ENCODE measurements around the gene UCHL5.
"Not testable (repeated sequence)": the region's sequence is repeated elsewhere in the genome, so short reads cannot be mapped to it uniquely, and the experiment has no call there.

Gene UCHL5

DNA sequence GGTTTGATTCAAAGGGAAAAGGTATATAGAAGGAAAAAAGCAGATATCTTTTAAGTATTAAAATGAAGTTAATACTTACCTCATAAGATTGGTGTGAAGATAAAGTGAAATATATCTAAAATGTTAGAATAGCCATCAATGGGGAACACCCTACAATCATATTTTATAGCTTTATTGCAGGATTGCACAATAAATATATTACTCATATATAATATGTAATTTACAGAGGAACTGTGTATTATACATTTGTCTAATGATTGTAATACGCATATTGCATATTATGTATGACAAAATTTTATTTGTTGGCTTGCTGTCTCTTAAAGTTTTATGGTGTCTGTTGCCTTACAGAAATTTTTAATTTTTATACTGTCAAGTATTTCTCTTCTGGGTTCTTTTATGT, 47.8 kb downstream of the UCHL5 start:
- no peak for DNase-seq (ENCODE audit: low read depth in 2 of 2)

DNA sequence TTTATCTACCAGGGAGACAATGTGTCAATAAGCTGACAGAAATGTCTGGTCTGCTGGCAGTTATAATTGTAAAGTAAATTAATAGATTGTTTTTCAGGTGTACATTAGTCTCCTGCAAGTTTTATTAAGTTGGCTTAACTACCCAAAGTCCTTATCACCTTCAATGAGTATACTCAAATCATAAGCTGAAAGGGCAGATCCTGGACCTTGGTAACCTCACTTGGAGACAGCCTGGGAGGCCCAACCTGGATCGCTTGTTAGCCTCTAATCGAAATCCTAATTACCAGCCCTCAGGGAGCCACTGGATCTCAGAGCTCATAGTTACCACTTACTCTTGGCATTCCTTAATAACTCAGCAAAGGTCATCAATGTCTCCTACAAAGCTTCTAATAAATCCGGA, 49.7 kb downstream of the UCHL5 start:
- DNase-seq (ENCODE audit: low read depth in 2 of 2) = no peak

DNA sequence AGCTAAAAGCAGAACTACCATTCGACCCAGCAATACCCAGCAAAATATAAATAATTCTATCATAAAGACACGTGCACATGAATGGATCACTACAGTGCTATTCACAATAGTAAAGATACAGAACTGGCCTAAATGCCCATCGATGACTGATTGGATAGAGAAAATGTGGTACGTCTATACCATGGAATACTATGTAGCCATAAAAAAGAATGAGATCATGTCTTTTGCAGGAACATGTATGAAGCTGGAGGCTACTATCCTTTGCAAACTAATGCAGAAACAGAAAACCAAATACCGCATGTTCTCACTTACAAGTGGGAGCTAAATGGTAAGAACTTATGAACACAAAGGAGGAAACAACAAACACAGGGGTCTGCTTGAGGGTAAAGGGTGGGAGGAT, 53.4 kb downstream of the UCHL5 start:
- DNase-seq (ENCODE audit: low read depth in 2 of 2) = no peak

DNA sequence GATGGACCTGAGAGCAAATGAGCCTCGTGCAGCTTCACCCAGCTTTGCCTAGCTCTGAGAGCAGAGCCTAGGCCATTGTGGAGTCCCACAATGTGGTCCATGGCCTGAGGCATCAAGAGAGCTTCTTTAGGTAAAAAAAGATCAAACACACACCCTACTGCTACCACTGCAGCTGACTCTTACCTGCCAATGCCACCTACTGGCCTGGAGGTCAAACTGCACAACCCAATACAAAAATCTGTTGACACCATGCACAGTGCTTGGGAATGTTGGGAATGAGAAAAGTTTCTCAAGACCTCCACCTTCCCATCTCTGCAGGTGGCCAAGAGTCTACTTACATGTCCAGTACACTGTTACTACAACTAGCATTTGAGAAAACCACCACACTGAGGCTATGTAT, 60.6 kb downstream of the UCHL5 start:
- no peak for DNase-seq (ENCODE audit: low read depth in 2 of 2)

DNA sequence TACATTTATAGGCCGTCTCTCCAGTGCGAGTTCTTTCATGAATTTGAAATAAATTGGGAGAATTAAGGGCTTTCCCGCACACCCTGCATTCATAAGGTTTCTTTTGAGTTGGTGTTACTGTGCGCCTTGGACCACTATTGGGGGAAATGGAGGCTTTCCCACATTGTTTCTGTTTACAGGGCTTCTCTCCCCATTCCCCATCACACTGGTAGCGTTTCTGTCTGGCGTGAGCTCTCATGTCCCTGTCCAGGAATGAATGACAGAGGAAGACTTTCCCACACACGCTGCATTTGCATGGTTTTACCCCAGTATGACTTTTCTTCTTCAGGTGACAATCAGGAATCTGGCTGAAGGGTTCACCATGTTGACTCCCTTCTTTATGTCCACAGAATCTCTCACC, 65.0 kb downstream of the UCHL5 start:
- no peak for DNase-seq (ENCODE audit: low read depth in 2 of 2)

DNA sequence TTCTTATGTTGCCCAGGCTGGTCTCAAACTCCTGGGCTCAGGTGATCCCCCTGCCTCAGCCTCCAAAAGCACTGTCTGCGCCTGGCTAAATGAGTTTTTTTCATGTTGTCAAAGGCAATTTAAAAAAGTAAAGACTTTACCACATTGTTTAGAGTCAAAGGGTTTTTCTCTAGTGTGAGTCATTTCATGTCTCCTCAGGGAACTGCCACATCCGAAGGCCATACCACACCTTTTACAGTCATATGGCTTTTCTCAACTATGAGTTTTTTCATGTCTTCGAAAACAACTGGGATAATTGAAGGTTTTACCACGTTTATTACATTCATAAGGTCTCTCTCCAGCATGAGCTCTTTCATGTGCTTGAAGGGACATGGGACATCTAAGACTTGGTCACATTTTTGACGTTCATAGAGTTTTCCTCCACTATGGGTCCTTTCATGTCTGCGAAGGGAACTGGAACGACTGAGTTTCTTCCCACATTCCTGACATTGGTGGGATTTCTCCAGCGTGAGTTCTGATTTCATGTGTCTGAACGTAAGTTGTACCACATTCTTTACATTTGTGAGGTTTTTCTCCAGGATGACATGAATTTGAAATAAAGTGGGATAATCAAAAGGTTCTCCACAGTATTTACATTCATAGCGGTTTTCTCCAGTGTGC, 65.6 kb downstream of the UCHL5 start:
- no peak for DNase-seq (ENCODE audit: low read depth in 2 of 2)

DNA sequence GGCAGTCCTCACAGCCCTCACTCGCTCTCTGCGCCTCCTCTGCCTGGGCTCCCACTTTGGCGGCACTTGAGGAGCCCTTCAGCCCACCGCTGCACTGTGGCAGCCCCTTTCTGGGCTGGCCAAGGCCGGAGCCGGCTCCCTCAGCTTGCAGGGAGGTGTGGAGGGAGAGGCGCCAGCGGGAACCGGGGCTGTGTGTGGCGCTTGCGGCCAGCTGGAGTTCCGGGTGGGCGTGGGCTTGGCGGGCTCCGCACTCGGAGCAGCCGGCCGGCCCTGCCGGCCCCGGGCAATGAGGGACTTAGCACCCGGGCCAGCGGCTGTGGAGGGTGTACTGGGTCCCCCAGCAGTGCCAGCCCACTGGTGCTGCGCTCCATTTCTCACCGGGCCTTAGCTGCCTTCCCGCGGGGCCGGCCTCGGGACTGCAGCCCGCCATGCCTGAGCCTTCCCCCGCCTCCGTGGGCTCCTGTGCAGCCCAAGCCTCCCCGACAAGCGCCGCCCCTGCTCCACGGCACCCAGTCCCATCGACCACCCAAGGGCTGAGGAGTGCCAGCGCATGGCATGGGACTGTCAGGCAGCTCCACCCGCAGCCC, 72.3 kb downstream of the UCHL5 start:
- not testable (repeated sequence) for DNase-seq (ENCODE audit: low read depth in 2 of 2)

DNA sequence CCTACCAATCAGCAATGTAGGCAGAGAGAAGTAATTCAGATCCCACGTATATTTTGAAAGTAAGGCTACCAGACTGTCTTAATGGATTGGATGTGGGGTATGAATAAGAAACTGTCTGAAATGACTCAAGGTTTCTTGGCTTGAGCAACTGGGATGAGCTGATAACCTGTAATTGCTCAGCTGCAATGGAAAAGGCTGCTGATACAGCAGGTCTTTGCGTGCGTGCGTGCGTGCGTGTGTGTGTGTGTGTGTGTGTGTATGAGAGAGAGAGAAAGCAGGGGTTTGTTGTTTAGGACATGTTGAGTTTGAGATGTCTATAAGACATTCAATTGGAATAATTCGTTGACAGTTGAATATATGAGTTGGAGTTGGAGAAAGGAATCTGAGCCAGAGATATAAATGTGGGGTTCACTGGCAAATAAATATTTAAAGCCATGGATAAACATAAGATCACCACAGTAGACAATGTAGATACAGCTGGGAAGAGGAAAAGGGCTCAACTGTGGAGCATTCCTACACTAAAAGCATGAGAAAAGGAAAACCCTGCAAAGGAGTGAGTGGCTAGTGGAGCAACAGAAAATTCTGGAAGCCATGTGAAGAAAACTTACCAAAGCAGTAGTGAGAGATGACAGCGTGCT, 72.9 kb downstream of the UCHL5 start:
- DNase-seq (ENCODE audit: low read depth in 2 of 2) = no peak

DNA sequence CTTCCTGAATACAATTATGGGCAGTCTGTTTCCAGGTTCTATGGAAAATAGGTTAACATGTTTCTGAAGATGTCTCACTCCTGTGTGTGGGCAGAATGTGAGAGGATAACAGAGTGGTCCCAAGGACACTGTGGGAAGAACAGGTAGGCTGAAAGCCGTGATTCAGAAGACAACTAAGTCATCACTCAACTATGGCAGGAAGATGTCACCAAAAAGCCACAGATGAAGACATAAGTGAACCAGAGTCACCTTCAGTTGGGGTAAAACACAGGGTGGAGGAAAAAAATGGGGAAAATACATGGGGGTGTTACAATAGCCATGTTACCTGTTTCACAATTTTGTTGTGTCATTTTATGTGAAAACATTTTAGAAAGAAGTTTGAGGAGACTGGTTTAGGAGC, 75.1 kb downstream of the UCHL5 start:
- DNase-seq (ENCODE audit: low read depth in 2 of 2) = no peak

DNA sequence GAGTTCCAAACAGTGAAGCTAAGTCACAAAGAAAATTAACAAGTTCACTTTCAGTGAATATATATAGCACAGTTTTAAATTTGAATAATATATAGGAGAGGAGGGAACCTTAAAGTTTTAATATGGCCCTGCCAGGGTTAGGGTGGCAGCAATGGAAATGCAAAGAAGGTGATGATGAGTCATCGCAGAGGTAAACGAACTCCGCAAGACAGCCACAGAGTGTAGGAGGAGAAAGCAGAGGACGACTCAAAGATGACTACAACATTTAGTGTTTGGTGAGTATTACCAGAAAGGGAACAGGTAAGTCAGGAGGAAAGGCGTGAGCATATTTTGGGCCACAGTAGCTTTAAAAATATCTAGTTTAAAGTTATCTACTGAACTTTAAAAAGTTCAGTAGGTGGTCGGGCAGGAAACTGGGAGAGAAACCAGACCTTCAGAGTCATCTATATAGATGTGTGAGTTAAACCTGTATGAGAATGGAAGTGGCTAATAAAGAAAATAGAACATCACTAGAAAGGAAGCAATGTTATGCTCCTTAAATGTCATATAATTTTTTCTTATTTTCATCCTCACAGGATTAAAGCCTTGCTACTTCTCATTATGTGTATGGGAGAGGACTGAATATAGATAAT, 75.7 kb downstream of the UCHL5 start:
- peak in 1 of 2 donors; percentile 4 for DNase-seq (ENCODE audit: low read depth in 2 of 2)

DNA sequence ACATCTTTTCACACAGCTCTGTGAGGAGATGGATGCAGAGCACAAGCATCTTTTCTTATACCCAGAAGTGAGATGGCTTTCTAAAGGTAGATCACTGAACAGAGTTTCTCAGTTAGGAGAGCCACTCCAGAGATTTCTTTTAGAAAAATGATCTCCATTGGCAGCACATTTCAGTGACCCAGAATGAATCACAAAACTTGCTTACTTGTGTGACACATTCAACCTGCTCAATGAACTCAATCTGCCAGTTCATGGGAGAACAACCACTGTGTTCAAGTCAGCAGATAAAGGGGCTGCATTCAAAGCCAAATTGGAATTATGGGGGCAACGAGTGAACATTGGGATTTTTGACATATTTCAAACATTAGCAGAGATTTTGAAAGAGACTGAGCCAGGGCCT, 78.3 kb downstream of the UCHL5 start:
- DNase-seq (ENCODE audit: low read depth in 2 of 2) = no peak

DNA sequence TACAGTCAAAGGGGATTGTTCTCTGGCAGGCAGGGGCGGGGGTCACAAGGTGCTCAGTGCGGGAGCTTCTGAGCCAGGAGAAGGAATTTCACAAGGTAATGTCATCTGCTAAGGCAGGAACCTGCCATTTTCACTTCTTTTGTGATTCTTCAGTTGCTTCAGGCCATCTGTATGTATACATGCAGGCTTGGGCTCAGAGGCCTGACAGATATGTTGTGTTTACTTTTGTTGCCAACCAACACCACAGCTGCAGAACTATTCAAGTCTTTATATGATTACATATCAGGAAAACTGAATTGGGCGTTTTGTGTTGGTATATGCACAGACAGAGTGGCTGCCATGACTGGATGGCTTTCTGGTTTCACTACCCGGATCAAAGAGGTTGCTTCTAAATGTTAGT, 78.8 kb downstream of the UCHL5 start:
- not testable (repeated sequence) for DNase-seq (ENCODE audit: low read depth in 2 of 2)

DNA sequence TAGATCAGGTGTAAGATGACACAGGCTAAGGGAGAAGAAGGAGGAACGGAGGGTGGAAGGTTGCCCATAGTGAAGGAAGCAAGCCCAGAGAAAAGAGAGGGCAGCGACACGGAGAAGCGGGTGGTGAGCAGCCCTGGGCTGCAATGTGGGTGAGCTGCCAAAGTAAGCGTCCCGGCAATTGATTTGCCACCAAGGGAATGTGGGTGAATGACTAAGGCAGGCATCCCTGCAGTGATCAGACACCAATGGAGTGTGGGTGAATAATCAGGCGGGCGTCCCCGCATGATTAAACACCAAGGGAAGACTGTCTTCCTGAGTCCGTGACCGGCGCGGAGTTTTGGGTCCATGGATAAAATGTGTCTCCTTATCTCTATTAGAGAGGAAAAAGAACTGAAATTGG, 79.6 kb downstream of the UCHL5 start:
- no peak for DNase-seq (ENCODE audit: low read depth in 2 of 2)

DNA sequence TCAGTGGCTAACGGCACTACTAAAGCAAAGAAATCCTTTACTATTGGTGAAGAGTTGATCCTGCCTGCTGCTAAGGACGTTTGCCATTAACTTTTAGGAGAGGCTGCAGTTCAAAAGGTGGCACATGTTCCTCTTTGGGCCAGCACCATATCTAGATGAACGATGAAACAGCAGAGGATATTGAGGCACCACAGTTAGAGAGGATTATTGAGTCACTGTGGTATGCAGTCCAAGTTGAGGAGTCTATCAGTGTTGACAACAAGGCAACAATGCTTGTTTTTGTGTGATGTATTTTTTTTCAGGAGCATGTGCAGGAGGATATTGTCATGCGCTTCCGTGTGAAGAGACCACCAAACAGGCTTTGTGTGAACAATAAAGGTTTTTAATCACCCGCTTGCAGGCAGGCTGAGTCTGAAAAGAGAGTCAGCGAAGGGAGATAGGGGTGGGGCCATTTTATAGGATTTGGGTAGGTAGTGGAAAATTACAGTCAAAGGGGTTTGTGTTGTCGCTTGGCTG, 80.9 kb downstream of the UCHL5 start:
- no peak for DNase-seq (ENCODE audit: low read depth in 2 of 2)

DNA sequence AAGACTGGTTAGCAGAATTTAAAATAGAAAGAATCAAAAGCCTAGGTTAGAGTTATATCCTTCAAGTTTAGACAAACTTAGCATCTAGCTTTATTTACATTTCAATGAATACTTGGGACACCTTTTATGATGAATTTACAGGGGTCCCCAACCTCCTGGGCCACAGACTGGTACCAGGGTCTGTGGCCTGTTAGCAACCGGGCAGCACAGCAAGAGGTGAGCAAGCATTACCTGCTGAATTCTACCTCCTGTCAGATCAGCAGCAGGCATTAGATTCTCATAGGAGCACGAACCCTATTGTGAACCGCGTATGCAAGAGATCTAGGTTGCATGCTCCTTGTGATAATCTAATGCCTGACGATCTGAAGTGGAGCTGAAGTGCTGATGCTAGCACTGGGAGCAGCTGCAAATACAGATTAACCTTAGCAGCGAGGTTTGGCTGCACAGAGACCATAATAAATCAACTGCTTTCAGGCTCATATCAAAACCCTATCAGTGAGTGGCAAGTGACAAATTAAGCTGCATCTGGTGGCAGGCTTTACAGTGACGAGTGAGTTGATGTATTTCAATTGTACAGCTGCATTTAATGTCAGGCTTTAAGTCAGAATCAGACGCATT, 82.0 kb downstream of the UCHL5 start:
- no peak for DNase-seq (ENCODE audit: low read depth in 2 of 2)

DNA sequence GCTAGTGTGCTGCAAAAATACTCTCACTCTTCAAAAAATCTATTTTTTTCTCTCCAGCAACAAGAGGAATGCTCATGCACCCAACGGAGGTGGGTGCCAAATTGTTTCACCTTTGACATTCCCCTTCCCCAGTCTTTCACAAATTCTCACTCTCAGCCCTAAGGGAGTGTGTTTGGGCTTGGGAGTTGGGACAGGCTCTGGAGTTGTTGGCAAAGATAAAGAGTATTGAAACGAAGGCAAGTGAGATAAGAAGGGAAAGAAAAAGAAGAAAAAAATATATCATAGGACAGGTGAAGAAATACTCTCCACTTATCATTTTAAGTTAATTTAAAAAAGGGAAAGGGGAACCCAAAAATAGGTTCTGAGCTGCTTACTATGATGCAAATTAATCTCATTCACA, 82.6 kb downstream of the UCHL5 start:
- DNase-seq (ENCODE audit: low read depth in 2 of 2) = no peak

DNA sequence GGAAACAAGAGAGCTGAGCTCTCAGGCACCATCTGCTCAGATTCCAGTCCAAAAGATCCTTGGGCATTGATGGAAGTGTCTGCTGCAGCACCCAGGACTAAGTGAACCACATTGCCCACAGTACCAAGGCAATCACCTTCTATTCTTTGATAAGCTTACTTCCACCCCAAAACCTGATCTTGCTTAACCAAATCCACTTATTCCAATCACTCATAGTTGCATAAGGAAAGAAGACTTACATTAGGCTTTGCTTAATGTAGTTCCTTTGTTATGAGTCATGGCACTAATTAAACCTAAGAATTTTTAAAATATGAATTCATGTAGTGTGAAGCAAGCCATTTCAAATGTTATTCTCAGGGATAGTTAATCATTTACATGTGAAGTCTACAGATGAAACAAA, 84.5 kb downstream of the UCHL5 start:
- DNase-seq (ENCODE audit: low read depth in 2 of 2) = no peak

DNA sequence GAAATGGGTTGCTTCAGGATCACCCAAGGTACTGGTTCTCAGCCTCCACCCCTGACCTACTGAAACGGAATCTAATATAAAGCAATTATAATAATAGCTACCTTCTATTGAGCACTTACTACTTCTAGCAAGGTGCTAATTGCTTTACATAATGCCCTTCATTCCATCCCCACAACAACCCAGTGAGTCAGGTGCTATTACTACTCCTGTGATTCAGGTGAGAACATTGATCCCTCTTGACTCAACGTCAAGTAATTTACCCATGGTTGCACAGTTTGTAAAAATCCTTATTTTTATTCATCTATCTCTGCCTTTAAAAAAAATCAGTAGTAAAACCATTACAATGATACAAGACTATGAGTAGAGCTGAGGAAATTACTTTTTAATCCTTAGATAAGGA, 85.2 kb downstream of the UCHL5 start:
- no peak for DNase-seq (ENCODE audit: low read depth in 2 of 2)

DNA sequence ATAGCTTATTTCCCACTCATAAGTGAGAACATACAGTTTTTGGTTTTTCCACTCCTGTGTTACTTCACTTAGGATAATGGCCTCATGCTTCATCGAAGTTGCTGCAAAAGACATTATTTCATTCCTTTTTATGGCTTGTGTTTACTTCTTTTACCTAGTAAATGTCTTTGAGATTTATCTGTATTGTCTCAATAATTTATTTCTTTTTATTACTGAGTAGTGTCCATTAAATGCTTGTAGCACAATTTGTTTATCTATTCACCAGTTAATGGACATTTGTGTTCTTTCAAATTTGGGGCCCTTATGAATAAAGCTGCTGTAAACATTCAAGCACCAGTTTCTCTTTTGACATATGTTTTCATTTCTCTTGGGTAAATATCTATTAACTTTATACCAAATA, 86.0 kb downstream of the UCHL5 start:
- no peak for DNase-seq (ENCODE audit: low read depth in 2 of 2)

DNA sequence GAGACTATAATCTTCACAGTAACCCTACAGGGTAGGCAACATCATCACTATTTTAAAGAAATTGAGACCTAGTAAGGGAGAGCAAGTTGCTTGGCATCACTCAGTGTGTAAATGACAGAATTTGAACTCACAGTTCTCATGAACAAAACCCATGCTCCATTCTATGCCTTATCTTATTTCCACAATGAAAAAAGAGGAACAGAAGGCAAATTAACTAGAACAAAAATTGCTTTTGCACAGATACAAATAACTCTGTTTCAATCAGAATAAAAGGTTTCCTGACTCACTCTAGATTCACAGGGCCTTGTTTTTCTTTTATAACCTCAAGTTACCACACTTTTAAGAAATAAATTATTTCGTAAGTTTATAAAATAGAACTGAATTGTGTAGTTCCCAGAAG, 90.1 kb downstream of the UCHL5 start:
- DNase-seq (ENCODE audit: low read depth in 2 of 2) = no peak

DNA sequence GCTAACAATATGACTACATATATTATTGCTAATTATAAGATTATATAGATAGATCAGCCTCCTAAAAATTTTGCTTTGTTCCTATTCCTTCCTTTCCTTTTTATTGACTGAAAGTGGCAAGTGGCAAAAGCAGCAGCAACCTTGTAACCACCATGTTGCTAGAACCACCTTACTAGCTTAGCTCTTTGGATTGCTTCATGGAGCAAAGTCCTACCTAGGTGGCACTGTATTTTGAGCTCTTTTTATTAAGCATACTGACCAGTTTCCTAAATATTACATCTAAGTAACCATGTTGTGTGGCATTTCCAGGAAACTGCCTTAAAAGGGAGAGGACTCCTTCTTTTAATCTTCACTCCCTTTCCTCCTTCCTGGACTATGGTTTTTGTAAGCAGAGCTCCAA, 90.8 kb downstream of the UCHL5 start:
- DNase-seq (ENCODE audit: low read depth in 2 of 2) = no peak

DNA sequence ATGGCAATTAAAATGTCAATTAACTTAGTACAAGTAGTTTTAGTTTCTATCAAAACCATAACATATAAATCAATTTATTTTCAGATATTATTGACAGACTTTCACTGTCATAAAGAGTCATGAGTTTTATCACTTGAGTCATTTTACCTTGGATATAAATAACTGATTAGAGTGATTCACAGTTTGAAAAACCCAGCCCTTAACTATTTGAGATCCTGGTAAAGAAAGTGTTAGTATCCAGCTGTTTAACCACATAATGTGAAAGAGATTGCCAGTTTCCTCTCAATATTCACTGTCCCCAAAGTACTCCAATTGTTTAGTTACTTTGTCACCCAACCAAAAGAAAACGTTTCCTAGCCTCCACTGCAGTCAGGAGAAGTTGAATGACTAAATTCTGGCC, 91.3 kb downstream of the UCHL5 start:
- no peak for DNase-seq (ENCODE audit: low read depth in 2 of 2)

Data from stimulated activated CD8-positive, alpha-beta memory T cell treated with anti-CD3 and anti-CD28 coated beads, Interleukin-15, amount 100 ng/mL, for 4 hours (primary cell).